Activated CD4-positive, CD25-positive, alpha-beta regulatory T cell treated with anti-CD3 and anti-CD28 coated beads, Interleukin-2, amount 50 U/mL, for 16 hours (primary cell): ENCODE results near the gene RALGPS1.

Source experiments
- DNase-seq: peaks from one replicate; pipeline ENCODE4 v3.0.0-alpha.2; 2020; ENCODE audit warnings: low read depth, low spot score

Gene RALGPS1

GRCh38 chr9:127078988-127079387, 164.4 kb downstream of the RALGPS1 start:
- DNase-seq, result no peak

DNA sequence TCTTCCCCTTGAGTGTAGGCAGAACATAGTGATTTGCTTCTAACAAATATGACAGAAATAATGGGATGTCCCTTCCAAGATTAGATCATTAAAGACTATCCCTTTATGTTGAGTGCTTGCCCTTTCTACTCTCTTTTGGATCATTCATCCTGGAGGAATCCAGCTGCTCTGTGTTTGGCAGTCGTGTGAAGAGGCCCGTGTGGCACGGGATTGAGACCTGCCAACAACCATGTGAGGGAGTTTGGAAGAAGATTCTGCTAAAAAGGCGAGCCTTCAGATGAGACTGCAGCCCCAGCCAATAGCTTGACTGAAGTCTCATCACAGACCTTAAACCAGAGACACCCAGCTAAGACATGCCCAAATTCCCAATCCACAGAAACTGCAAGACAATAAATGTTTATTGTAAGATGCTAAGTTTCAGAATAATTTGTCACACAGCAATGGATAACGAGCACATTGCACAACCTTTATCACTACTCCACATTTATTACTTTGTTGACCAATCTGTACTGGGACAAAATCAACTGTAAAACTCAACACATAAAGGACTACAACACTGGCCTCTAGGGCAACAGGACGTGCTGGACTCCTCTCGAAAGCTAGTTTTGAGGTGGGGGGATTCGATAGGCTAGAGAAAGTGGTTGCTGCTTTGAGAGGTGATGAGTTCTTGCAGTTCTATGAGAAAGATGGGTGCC, 165.0 kb downstream of the RALGPS1 start:
- no peak for DNase-seq

- no peak for DNase-seq
Measured at GRCh38 chr9:127081250-127082185, 166.9 kb downstream of the RALGPS1 start.

- DNase-seq, result no peak
Measured at GRCh38 chr9:127083138-127083980, 168.8 kb downstream of the RALGPS1 start.

DNA sequence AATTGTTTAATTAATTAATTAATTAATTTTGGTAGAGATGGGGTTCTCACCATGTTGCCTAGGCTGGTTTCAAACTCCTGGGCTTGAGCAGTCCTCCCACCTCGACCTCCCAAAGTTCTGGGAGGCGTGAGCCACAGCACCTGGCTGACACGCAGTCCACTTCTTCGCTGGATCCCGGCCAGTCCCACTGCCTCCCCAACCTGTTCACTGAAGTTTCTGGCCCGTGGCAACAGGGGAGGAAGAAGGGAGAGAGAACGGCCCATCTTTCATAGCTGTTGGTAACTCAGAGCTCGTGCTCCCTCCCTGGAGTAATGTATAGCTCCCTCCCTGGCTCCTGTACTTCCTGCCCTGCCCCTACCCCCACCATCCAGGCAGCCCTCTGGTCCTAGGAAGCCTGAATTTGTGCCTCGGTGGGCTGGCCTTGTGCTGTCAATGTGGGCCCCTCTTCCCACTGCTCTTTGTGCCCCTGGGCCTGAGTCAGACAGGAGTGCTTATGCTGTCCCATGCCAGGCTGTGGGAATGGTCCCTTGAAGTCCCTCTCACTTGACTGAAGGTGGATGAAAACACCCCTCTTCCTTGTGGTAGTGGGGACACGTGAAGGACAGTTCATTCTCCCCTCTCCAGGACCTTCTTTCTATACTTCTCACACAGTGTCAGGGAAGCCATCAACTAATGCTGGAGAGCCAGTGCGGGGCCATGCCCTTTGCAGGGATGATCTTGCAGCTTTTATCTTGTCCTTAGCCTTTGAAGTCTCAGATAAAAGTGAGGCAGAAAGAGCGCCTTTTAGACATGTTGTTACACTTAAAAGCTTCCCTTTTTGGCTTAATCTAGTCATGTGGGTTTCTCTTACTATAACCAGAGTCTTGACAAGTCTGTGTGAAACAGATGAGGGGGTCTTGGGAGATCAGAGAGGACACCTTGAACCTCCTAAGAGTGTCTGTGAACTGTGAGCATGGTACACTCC, 169.8 kb downstream of the RALGPS1 start:
- no peak for DNase-seq

GRCh38 chr9:127085186-127085585, 170.6 kb downstream of the RALGPS1 start:
- DNase-seq, result no peak

DNA sequence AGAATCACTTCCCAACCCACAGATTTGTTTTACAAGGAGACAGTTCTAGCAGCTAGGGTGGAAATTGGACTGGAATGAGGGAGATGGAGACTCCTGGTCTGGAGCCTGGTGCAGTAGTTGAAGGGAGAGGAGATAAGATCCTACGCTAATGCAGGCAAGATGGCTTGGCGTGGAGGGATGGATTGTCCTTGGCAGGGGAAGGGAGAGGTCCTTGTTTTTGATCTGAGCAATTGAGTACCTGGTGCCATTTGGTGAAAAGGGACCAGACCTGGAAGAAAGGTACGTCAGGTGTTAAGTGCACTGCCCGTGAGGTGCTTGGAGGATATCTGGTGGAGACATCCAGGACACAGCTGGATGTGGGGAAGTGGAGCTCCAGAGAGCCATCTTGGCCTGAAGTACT, 172.2 kb downstream of the RALGPS1 start:
- no peak for DNase-seq

- DNase-seq, result no peak
Measured at GRCh38 chr9:127087411-127087810, 172.8 kb downstream of the RALGPS1 start.

DNA sequence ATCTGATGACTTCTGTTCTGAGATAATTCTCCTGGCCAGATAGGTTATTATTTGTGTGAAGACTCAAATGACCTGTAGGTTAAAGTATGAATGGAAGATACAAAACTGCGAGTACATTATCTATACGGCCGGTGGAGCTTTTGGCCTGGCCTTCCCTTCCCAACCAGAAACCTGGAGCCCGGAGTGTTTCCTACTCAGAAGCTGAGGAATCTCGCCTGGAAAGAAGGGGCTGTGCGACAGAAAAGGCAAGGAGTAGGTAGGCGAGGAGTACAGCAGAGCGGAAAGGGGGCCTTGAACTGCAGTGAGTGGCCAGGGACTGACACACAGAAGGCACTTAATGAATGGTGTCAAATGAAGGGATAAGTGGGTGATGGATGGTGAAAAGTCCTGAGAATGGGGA, 173.3 kb downstream of the RALGPS1 start:
- no peak for DNase-seq

GRCh38 chr9:127088724-127089615, 174.4 kb downstream of the RALGPS1 start:
- DNase-seq, result no peak

GRCh38 chr9:127089631-127090081, 175.1 kb downstream of the RALGPS1 start:
- no peak for DNase-seq

DNA sequence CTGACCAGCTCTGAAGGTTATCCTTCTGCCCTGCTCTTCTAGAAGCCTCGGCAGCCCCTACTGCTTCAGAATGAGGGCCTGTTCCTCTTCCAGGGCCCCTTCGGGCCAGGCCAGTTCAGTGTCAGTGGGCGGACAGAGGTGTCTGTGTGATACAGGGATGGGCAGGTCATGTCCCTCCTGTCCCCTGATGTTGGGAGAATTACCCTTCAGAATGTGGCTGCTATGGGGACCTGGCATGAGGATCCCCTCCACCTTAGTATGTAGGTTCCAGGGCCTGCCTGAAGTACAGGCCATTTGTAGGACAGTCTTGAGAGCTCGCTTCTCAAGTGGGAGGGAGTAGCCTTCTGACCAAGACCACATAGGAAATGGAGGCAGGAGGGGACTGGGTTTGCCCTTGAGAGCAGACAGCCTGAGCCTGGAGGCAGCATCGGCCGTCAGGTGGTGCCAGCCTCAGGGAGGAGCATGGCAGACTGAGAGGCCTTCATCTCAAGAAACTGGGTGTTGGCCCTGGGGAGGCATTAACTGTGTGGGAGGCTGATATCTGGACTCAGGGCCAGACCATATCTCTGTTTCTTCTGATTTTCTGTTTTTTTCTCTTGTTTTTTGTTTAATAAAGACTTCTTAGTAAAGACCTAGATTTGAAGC, 175.9 kb downstream of the RALGPS1 start:
- DNase-seq, result no peak

DNA sequence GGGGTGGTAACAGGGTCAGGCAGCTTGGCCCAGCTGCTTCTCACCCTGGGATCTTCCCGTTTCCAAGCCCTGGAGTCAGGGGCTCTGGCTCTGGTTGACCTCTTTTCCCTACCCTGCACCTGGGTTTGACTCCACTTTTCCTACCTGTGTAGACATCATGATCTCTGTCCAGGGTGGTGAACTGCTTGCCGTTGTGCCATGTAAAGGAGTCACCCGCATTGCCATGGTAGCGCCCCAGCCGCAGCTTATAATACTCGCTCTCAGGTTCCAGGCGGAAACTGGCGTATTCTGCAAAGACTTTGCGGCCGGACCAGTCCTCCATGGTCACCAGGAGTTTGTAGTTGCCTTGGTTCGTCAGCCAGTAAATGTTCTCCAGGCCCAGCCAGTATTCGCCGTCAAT, 176.9 kb downstream of the RALGPS1 start:
- no peak for DNase-seq

DNA sequence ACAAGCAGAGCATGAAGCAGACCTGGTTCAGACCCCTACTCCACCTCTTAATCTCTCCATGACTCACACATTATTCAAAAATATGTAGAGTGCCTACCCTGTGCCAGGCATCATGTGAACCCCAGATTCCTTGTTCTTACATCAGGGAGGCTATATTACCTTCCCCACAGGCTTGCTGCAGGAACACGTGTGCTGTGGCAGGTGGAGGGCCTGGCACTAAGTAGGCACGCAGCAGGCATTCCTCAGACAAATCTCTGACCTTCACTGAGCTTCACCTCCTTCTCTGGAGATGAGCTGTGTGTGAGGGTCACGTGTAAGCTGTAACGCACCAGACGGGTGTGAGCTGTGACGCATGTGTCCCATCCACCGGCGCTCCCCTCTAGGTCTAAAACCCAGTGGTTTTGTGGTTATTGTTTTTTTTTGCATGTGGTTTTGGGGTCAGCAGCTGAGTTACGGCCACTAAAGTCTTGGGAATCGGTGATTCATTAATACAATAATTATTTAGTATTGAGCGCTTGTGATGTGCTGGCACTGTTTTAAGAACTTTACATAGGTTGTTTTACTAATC, 177.5 kb downstream of the RALGPS1 start:
- no peak for DNase-seq

- DNase-seq, result no peak
Measured at GRCh38 chr9:127093319-127094020, 178.9 kb downstream of the RALGPS1 start.

- no peak for DNase-seq
Measured at GRCh38 chr9:127095411-127095810, 180.8 kb downstream of the RALGPS1 start.

GRCh38 chr9:127096208-127096607, 181.6 kb downstream of the RALGPS1 start:
- no peak for DNase-seq

DNA sequence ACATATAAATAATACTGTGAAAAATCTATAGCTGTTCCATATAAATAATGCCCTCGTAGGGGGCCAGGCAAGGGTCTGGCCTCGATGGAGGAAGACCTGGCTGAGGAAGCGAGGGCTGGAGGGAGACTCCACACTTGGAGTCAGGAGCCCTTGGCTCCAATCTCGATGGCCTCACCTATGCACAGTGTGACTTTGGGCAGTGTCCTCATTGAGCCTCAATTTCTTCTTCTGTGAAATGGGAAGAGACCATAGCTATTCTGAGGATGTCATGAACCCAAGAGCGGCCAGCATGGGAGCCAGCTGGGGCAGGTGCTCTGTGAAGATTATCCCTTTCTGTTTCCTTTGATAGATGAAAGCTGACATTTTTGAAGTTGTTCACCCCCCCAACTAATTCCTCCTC, 183.1 kb downstream of the RALGPS1 start:
- DNase-seq, result no peak
